Adrenal gland (tissue), 5 donors: ENCODE measurements around the gene ZNRF1.

Experiments used
- CTCF ChIP-seq, 6 experiments: fragments of 450-650 bp in 4 of 6; fragments of 200-600 bp in 2 of 6; sonication (generic) in 1 of 6; IDR thresholded peaks; 1 replicate in 5 of 6; 2 replicates in 1 of 6; pipeline versions ENCODE4 v1.5.1 to v1.8.0; 2016 to 2021; ENCODE audit warnings: antibody characterized with exemption in 6 of 6, mild to moderate bottlenecking in 2 of 6, moderate library complexity in 1 of 6
- POLR2A ChIP-seq, 2 donors: fragments of 450-650 bp; IDR thresholded peaks; one replicate each; pipeline ENCODE4 v1.6.1; 2017; ENCODE audit warnings: antibody characterized with exemption in 2 of 2, mild to moderate bottlenecking in 2 of 2, moderate library complexity in 1 of 2
- donor health status: DM: no; HTN: no; CAD: no.

GRCh38 chr16:75109732-75110243 is 111.0 kb downstream of the ZNRF1 start:
- TF ChIP-seq CTCF (IDR thresholded peaks at IDR 0.05) (no peak), POLR2A (IDR thresholded peaks at IDR 0.05) (peak in 1 of 2 donors; percentile 7)
